ENCODE data around the gene P2RY12.

P2RY12 gene

DNA sequence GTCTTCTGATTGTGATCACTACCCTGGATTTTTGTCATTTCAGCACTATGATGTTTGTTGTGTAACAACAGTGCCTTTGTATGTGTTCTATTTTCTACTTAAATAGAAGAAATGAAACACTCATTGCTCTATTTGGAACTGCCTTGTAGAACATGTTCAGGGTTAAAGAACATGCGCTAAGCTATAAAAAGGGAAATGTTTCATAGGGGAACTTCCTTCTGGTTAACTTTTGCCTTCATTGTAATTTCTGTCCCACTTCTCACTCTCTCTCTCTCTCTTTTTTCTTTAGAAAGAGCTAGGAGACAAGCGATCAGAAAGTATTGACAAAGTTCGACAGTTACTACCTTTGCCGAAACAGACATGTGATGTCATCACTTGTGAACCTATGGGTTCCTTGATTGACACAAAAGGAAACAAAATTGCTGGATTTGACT, at the start of gene P2RY12:
Gene P2RY12, minus strand, starts transcription at position 13 of the 434 bp plus-strand sequence. CDS start 45,908 bp downstream, outside the sequence.
- no peak for DNase-seq

DNA sequence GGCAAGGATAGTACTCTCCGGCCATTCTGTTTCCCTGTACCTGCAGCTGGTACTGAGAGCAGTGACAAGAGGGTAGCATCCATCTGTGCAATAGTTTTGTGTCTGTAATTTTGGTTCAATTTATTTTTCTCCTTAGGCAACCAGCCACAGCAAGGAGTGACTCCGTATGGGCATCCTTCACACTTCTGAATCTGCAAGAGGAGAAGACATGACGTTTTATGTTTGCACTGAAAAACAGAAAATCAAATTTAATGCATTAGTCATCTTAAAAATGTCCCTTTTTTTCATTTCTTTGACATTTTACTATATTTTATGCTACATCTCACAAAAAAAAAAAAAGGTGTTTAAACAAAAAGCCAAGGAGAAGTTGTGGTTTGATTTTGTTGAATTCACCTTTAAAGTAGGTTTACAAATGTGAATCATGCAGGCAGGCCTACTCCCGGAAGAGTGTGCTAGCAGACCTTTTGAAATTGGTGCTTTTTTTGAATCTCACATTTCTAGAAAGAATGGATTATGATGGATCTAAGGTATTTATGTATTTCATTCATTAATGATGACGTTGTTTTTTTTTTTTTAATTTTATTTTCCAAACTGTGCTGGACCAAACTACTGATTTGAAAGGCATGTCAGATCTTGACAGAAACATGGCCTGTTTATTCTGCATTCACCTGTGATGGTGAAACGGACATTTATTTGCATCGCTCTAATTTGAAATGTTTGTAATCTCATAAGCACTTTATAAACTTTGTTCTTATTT, 48.2 kb upstream of the P2RY12 start:
- no peak for DNase-seq

DNA sequence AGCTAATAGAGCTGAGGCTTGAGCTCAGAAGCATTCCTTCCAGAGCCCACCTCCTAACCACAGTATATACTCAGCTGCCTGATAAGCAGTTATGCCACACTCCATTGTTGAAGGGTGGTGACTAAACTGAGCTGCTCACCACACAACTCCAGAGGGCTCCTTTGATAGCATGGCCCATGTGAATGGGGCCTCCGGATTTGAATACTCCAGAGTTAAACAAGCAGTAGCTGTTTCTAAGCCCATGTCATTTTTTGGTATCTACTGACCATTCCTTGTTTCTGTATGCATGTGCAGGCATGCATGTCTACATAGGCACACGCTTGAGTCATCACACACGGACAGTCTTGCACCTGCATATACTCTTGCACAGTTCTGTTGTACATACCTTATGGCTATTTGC, 47.4 kb upstream of the P2RY12 start:
- no peak for DNase-seq

DNA sequence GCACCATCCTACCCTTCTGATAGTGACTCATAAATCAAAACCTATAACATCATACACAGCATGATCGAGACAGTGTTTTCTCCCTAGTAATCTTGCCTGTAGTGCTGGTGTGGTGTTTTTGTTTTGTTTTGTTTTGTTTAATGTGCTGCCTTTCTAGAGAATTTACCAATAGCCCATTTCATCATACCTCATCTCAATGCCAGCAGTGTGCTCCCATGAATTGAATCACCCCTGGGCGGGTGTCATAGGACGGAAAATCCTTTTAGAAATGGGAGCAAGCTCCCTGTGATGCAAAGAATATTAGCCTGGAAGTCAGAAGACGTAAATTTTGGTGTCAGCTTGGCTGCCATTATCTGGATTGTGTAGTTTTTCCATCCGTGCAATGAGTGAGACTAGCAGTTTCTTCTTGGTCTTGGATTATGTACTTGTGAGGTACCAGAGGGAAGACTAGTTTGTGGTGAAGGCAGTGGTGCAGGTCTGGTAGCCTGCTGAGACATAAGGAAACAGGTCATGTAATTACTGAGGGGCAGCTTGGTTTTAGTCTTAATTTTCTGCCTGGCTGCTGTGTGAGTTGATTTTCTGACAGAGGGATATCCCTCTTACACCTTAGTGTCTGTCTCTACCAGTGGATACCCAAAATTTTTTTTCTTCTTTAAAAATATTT, 46.4 kb upstream of the P2RY12 start:
- no peak for DNase-seq

DNA sequence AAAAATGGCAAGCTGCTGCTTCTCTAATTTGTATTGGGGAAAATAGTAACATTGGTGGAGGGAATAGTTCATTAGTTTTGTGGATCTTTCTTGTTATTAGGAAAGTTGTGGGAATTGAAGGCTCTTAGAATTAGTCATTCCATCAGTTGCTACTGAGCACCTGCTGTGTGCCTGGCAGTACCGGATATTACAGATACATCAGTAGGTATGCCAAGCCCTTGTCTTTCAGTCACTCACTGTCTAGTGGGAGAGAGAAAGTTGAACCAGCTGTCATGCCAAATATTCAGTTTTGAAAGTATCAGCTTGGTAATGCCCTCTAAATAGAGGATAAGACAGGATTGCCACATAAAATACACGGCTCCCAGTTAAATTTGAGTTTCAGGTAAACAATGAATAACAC, 43.8 kb upstream of the P2RY12 start:
- DNase-seq, result no peak

DNA sequence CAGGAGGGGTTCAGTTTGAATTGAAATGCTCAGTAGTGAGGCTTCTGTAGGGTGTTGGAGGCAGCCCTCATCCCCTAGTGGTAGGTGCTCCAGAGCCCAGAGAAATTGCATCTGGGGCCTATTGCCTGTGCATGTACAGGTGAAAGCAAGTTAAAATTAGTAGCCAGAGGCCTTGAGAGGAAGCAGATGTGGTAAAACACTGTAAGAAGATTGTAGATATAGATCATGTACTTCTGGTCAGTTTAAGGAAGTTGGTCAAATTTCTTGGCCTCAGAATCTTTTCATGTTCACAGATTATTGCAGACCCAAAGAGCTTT, 41.7 kb upstream of the P2RY12 start:
- DNase-seq, result no peak

DNA sequence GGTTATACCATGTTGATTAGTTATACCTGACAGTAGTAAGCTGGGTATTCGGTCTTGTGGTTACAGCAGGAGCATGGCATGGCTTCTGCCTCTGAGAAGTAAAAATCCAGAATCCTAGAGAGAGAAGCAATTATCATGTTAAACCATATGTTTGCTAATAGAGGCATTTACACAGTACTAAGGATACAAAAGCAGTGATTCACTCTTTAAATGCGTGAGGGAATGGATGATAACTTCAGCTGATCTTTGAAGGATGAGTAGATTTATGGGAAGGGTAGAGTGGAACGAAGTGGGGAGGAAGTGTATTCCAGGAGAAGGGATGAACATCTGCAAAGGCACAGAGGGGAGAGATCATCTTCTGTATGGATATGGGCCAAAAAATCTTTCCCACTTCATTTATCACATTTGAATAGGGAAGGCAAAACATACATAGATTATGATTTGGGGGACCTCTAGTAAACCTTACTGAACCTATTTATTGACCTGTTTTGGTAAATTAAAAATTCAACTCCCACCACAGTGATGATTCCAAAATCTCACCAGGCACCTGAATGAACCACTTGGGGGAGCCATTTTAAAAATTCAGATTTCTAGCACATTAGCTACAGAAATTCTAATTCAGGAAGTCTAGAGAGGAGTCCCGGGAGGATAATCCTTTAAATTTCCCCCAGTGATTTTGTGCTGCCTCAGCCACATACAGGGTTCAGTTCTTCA, 41.2 kb upstream of the P2RY12 start:
- no peak for DNase-seq

DNA sequence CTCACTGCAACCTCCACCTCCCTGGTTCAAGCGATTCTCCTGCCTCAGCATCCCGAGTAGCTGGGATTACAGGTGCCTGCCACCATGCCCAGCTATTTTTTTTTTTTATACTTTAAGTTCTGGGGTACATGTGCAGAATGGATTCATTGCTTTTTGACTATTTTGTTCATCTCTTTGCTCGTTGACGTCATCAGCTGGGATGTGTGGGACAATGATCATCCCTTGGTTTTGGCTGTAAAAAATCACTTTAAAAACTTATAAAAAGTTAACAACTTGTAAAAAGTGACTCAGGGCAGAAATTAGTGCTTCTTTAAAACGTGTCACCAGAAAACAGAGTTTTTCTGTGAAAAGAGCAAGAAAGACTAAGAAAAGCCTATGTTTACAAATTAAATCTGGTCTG, 38.5 kb upstream of the P2RY12 start:
- DNase-seq, result no peak

DNA sequence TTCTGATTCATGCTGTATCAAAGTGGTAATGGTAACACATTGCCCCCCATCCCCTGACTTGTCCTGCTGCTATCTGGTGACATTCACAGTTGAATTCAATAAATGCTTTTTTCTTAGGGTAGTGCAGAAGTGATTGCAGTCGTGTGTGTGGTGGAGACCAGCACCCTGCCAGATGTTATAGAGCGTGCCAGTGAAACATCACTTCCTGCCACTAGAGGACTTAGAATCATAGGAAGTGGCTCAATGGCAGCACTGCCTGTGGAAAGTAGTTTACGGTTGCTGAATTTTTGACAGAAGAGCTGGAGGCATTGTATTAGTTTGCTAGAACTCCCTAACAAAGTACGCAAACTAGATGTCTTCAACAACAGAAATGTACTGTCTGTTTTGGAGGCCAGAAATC, 37.4 kb upstream of the P2RY12 start:
- DNase-seq, result no peak

DNA sequence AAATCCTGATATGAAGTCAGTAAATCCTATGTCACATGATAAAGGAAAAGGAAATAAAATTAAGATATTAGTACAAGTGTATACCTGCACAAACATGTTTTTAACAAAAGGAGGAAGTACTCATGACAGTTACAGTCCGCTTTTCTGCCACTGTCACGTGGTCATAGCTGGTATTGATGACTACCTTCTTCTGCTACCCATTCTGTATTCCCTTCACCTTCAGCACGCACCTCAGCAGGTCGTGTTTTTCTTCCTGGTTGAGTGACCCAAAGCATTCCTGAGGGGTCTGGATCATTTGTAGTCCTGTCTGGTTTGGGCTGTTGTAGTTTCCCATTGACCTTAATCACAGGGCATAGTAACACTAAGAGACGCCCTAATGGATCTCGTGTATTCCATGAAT, 35.3 kb upstream of the P2RY12 start:
- no peak for DNase-seq

DNA sequence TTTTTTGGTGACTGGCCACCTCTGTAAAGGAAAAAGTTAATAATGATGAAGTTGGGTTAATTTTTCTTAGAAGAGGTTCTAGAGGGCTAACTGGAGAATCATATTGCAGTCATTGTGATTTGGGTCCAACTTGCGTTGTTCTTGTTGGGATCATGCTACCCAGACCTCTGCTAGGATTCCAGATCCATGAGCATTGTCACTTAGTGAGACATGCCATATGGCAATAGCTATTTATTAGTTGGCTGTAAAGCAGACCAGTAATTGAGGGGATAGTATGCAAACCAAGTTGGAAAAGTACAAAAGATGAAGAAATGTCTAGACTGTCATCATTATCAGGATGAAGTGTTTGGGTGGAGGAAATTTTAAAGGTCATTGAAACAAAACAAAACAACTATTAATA, 30.7 kb upstream of the P2RY12 start:
- no peak for DNase-seq

DNA sequence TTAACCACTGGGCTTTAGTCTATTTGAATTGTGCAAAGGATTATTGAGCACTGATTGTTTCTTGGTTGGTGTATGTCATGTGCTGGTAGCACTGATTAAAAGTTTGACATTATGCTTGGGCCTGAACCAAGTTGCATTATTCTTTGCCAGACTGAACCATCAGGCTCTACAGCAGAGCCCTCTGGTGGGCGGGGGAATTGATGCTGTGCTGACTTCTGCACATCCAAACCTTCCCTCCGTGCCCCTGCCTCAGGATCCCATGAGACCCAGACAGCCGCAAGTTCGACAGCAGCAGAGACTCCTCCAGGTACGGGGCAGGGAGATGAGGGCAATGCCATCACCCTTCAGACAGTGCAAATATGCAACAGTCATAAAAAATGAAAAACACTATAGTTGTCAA, 28.4 kb upstream of the P2RY12 start:
- DNase-seq, result no peak

DNA sequence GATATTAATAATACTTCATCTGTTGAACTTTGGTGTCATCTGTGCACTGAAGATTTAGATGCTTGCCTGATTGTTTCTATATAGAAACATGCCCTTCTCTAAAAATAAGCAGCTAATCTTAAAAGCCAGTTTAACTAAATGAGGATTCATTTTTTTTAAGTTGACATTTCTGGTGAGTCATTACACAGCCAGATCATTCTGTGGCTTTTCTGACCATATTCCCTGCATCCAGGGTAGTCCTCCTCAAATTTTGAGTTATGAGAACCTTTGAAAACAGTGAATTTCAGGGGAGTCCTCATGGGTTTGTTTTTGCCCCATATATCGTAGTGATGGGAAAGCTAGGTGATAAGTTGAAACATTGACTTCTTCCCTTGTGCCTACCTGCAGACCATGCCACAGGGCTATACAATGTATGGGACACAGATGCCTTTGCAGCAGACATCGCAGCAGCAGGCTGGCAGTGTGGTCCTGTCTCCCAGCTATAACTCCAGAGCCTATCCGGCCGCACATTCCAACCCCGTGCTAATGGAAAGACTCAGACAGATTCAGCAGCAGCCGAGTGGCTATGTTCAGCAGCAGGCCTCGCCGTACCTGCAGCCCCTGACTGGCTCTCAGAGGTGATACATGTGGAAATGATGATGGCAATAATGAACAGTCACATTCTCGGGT, 26.5 kb upstream of the P2RY12 start:
- no peak for DNase-seq

DNA sequence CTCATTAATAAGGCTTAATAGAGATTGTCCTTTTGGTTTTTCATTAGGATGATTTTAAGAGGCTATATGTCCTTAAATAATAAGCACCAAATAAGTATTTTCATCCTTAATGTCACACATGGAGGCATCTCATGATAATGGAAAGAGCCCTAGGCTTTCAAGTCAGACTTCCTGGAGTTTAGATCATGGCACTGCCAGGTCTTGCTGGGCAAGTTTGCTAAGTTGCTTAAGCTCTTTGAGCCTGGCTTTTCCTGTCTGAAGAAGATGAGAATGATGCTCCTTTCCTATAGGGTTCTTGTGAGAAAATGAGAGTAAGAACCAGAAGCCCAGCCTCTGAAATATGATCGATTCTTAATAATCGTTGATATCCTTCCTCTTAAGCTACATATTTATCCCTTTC, 23.4 kb upstream of the P2RY12 start:
- DNase-seq, result no peak

DNA sequence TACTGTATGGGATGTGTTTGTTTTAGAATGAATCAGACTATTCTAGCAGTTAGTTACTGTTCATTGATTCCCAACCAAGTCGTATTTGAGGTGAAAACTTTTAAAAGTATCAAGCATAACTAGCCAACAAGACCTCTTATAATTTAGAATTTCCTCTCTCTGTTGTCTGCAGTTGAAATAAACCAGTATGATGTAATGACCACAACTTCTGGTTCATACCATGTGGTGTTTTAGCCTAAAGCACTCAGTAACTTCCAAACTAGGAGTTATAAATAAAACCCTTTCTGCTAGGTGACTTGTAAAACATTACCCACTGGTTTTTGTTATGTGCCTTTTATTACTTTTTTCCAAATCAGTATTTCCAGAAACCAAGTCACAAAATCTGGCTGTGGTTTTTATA, 19.8 kb upstream of the P2RY12 start:
- DNase-seq, result no peak

DNA sequence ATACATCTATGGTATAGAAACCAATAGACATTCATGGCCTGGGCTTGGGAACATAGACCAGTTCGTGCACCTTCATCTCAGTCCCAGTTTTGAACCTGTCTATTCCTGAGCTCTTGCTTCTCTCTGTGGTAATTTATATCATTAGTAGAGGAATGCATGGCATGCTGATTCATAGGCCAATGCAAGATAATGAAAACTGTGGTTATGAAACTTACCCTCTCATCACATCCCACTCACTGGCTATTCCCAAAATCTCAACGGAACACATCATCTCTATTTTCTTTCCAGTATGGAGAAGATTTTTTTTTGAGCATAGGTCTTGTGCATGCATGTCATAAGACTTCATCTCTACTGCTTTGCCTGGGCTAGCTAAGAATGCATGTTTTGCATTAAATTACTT, 18.7 kb upstream of the P2RY12 start:
- DNase-seq, result no peak

DNA sequence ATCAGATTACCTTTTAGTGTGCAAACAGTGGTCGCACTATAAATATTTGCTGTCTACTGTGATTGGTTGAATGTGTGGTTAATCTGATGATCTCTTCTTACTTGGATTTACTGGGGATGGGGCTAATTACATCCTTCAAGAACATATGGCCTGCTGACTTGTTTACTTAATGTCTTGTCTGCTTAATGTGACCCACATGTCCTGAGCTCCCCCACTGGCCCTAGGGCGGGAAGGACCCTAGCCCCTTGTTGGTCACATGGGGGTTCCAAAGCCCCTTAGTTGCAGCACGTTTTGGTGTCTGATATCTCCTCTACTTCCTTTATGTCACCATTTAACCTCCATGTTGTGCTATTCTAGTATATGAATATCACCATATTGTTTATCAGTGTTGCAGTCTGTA, 17.8 kb upstream of the P2RY12 start:
- DNase-seq, result no peak

DNA sequence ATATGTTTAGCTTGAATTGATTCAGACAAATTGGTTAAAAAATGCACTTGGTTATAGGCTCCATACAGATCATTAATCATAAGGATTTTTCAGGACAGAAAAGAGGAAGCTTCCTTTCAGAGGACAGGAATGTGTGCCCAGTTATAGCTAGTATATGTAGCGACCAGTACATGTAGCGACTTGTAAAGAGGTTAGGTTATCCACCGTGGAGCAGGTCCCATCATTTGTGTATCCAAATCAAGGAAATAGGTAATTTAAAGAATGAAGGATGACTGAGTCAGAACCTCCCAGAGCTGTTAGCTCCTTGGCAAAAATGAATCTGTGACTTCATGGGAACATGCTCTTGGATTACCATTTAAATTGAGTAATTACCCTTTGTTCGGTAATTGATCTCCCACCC, 15.8 kb upstream of the P2RY12 start:
- DNase-seq, result no peak

DNA sequence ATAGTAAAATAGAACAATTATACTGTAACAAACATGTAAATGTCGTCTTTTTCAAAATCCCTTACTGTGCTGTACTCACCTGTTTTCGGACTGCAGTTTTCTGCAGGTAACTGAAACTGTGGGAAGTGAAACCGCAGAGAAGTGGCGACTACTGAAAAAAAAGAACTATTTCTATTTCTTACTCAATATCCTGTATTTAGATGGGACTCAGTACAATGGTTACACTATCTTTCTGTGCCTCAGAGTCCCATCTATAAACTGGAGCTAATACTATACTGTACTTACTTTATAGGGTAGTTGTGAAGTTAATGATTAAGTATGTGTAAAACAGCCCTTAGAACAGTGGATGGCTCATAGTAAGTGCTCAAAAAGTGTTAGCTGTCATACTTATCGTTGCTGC, 14.3 kb upstream of the P2RY12 start:
- DNase-seq, result no peak

DNA sequence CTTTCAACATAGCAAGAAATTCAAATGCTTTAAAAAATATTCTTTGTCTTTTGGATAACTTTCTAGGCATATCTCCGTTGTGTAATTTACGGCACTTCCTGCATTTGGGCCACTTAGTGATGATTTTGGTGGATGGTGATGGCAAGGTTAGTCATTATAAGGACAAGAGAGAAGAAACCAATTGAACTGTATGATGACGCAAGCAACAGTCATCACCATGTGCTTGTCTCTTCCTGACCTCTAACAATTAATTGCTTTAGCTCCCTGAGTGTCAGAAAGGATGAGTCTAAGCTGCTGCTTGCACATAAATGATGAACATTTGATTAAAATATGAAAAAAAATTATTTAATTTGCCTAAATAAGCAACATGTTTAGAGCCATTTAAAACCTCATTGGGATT, 11.3 kb upstream of the P2RY12 start:
- no peak for DNase-seq

DNA sequence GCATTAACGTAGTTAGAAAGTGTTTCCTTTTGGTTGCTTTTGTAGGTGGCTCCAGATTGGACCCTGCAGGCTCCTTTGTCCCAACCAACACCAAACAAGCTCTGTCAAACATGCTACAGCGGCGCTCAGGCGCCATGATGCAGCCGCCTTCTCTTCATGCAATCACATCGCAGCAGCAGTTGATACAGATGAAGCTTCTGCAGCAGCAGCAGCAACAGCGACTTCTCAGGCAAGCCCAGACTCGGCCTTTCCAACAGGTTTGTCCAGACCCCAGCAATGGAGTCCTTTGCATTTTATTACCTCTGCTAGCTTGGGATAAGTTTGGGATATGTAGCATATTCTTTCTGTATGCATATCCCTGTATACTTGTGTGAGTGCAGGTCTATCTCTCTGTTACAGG, 10.1 kb upstream of the P2RY12 start:
- no peak for DNase-seq

DNA sequence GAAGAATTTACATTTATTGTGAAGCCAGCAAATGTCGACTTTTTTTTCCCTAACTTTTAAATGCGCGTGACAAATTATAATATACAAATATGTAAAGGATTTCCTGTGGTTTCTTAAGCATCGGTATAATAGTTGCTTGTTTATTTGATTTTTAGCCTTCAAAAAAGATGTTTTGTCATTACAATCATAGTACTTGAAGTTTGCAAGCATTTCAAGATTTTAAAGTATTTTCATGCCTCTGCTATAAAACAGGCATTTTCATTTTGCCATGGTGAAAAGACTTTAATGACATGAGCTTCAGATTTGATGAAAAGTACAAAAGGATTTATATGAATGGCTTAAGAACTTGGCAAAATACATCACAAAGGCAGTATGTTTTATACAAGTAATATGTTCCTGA, 9.4 kb upstream of the P2RY12 start:
- no peak for DNase-seq

DNA sequence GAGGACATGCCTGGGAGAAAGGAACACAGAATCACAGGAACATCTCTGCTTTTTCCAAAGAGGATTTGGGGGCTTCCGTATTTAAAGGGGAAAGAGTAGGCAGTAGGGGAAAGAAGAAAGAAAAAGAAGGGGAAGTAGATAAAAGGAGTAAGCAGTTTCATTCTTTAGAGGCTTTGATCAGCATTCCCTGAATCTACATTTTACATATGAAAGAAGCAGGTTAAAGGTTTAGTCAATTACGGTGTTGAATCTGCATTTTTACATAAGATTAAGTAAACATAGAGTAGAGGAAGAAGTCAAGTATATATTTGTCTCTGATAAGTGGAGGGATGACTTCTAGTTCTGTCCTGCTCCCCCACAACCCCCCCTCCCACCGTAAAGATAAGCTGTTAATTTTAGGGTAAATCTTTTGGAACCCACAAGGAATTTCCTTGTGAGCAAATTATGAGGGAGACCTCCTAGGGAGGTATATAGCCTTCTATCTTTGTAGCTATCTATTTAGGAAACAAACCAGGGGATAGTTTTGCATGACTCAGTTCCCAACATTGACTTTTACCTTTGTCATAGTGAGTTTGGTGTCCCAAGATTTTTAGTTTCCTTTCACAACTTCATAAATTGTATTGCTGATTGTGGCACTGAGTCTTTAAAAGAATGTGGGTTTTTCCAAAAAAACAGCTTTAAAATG, 8.7 kb upstream of the P2RY12 start:
- no peak for DNase-seq
